Calu3 (cell line): ENCODE measurements around the gene ADD3. TPM values are rescaled to one million over a fixed set of nuclear protein-coding genes. Genes with fewer than 3 reads are reported as not detected.

Source experiments
- BruUV-seq: library from RNA; stranded (reverse); fragments of 400-500 nt; replicated peaks from 2 replicates; lab custom pipeline; 2021; lab: Mats Ljungman, UMichigan
- CTCF ChIA-PET: fragments of 300-600 bp; sonication (Branson Sonifier 250); formaldehyde crosslinking; loops from one replicate; lab custom pipeline; 2022; ENCODE audit warnings: antibody characterized with exemption; lab: Charles Lee
- DNase-seq: peaks from one replicate; pipeline ENCODE4 v3.0.0; 2022
- H3K27ac Mint-ChIP-seq: one replicate; pipeline ENCODE4 v1.8.0; 2022; ENCODE audit warnings: mixed read lengths; ENCODE audit not compliant: unreplicated experiment
- H3K27me3 Mint-ChIP-seq: one replicate; pipeline ENCODE4 v1.8.0; 2022; ENCODE audit warnings: mixed read lengths; ENCODE audit not compliant: unreplicated experiment
- H3K36me3 Mint-ChIP-seq: one replicate; pipeline ENCODE4 v1.8.0; 2022; ENCODE audit warnings: mild to moderate bottlenecking, moderate library complexity, mixed read lengths; ENCODE audit not compliant: insufficient read depth, unreplicated experiment
- H3K4me1 Mint-ChIP-seq: one replicate; pipeline ENCODE4 v1.8.0; 2022; ENCODE audit warnings: mild to moderate bottlenecking, low read depth, mixed read lengths; ENCODE audit not compliant: unreplicated experiment
- H3K4me3 Mint-ChIP-seq: one replicate; pipeline ENCODE4 v1.8.0; 2022; ENCODE audit warnings: mild to moderate bottlenecking, low read depth, moderate library complexity, mixed read lengths; ENCODE audit not compliant: unreplicated experiment
- H3K9me3 Mint-ChIP-seq: one replicate; pipeline ENCODE4 v1.8.0; 2022; ENCODE audit warnings: low read depth, mixed read lengths; ENCODE audit not compliant: unreplicated experiment
- CTCF ChIP-seq: fragments of 200-600 bp; IDR thresholded peaks from one replicate; pipeline ENCODE4 v1.8.0; 2022; ENCODE audit warnings: antibody characterized with exemption; ENCODE audit not compliant: unreplicated experiment
- intact Hi-C: fragments of 100-400 bp; cut with micrococcal nuclease; formaldehyde crosslinking; loops from one replicate; pipeline ENCODE4 v1.10.0; 2022; ENCODE audit not compliant: unreplicated experiment
- total RNA-seq: library from RNA; stranded (reverse); gene quantifications from 2 replicates; pipeline ENCODE4 v1.2.3, GENCODE V29; 2022

The ADD3 gene
- total RNA-seq, 1 experiment from 2014 or later = 64.4 TPM

GRCh38 chr10:110168601-110169481 lies 161.1 kb downstream of the ADD3 start:
- DNase-seq = no peak
- CTCF ChIA-PET = no interaction called here
- no peak overlapping the region for H3K27ac Mint-ChIP-seq
- H3K36me3 Mint-ChIP-seq = no peaks in the 10 kb centered on the region
- intact Hi-C loops = no loop called here
- no TSS peak for BruUV-seq
- H3K27me3 Mint-ChIP-seq = peaks cover 26% of the 10 kb centered on the region
- no peaks in the 10 kb centered on the region for H3K9me3 Mint-ChIP-seq
- no peak overlapping the region for H3K4me3 Mint-ChIP-seq
- no peaks in the 10 kb centered on the region for H3K4me1 Mint-ChIP-seq
- TF ChIP-seq CTCF = no peak

GRCh38 chr10:110169586-110169985 lies 161.8 kb downstream of the ADD3 start:
- Mint-ChIP-seq H3K9me3 (no peaks in the 10 kb centered on the region), H3K4me1 (no peaks in the 10 kb centered on the region), H3K36me3 (no peaks in the 10 kb centered on the region), H3K27me3 (peaks cover 26% of the 10 kb centered on the region), H3K27ac (no peak overlapping the region), H3K4me3 (no peak overlapping the region)
- DNase-seq = no peak
- intact Hi-C loops = no loop called here
- CTCF ChIA-PET = no interaction called here
- BruUV-seq = no TSS peak
- no peak for TF ChIP-seq CTCF

- Mint-ChIP-seq H3K27ac (no peak overlapping the region), H3K4me3 (no peak overlapping the region), H3K36me3 (no peaks in the 10 kb centered on the region), H3K4me1 (no peaks in the 10 kb centered on the region), H3K9me3 (no peaks in the 10 kb centered on the region), H3K27me3 (peaks cover 26% of the 10 kb centered on the region)
- intact Hi-C loops = no loop called here
- no peak for DNase-seq
- TF ChIP-seq CTCF = no peak
- no TSS peak for BruUV-seq
- CTCF ChIA-PET = interaction anchor here (0.7 kb wide), 1 partner anchor 256 kb away, joined by 4 read pairs; no protein-coding TSS in a partner anchor
Observed at GRCh38 chr10:110170142-110170971, 162.6 kb downstream of the ADD3 start.

GRCh38 chr10:110171032-110171431 lies 163.2 kb downstream of the ADD3 start:
- no peak overlapping the region for H3K27ac Mint-ChIP-seq
- no peak overlapping the region for H3K4me3 Mint-ChIP-seq
- CTCF ChIA-PET = interaction anchor here (0.7 kb wide), 1 partner anchor 257 kb away, joined by 4 read pairs; no protein-coding TSS in a partner anchor
- H3K27me3 Mint-ChIP-seq = peaks cover 26% of the 10 kb centered on the region
- BruUV-seq = no TSS peak
- intact Hi-C loops = no loop called here
- TF ChIP-seq CTCF = no peak
- H3K36me3 Mint-ChIP-seq = no peaks in the 10 kb centered on the region
- no peak for DNase-seq
- H3K9me3 Mint-ChIP-seq = no peaks in the 10 kb centered on the region
- no peaks in the 10 kb centered on the region for H3K4me1 Mint-ChIP-seq
